Measurements from ENCODE around the gene TBX6. TPM values are rescaled to one million over a fixed set of nuclear protein-coding genes. Genes with fewer than 3 reads are reported as not detected.

Gene TBX6
- polyA plus RNA-seq, 3 donors: 1.5 to 1.9 (median 1.7) TPM

DNA sequence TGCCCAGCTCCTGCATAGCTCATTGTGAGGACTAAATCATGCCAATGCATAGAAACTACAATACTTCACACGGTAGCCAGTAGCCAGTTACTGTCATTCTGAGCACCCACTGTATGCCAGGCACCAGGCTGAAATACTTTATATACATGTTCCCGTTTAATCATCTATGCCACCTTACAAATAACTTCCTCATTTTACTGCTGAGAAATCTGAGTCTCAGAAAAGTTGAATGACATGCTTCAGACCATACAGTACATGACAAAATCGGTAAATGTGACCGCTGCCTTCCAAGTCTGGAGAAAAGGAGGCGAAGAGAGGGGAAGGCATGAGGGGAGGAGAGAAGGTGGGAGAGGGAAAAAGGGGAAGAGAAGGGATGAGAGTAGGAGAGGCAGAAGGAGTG lies 51.5 kb downstream of the TBX6 start:
- DNase-seq: no peak

Other genes with a start within 250 kb of the TBX6 start
- gene CDIPT, start 228.7 kb downstream of the TBX6 start, polyA plus RNA-seq (ENCODE audit: insufficient read length in 3 of 3): 100 to 1,000 TPM; 111 to 120 (median 117) TPM
- gene SEZ6L2, start 192.4 kb downstream of the TBX6 start, polyA plus RNA-seq (ENCODE audit: insufficient read length in 3 of 3): 10 to 100 TPM; 10.1 to 13.6 (median 11.7) TPM
- gene ASPHD1, start 191.4 kb downstream of the TBX6 start, polyA plus RNA-seq (ENCODE audit: insufficient read length in 3 of 3): 1 to 10 TPM in 2 of 3 donors, under 1 TPM in 1; 0.95 to 1.4 (median 1.0) TPM
- 10 to 100 TPM; 14.8 to 30.9 (median 29.4) TPM for gene KCTD13, start 165.7 kb downstream of the TBX6 start, polyA plus RNA-seq (ENCODE audit: insufficient read length in 3 of 3)
- gene TMEM219, start 129.8 kb downstream of the TBX6 start, polyA plus RNA-seq (ENCODE audit: insufficient read length in 3 of 3): 100 to 1,000 TPM; 106 to 123 (median 113) TPM
- 10 to 100 TPM; 51.0 to 56.5 (median 53.1) TPM for gene TAOK2, start 118.1 kb downstream of the TBX6 start, polyA plus RNA-seq (ENCODE audit: insufficient read length in 3 of 3)
- 10 to 100 TPM; 19.9 to 22.2 (median 20.7) TPM for gene HIRIP3, start 96.3 kb downstream of the TBX6 start, polyA plus RNA-seq (ENCODE audit: insufficient read length in 3 of 3)
- 10 to 100 TPM; 52.3 to 64.9 (median 56.6) TPM for gene INO80E, start 95.7 kb downstream of the TBX6 start, polyA plus RNA-seq (ENCODE audit: insufficient read length in 3 of 3)
- 1 to 10 TPM; 2.9 to 4.9 (median 4.6) TPM for gene DOC2A, start 80.9 kb downstream of the TBX6 start, polyA plus RNA-seq (ENCODE audit: insufficient read length in 3 of 3)
- gene C16orf92, start 68.7 kb downstream of the TBX6 start, polyA plus RNA-seq (ENCODE audit: insufficient read length in 3 of 3): not detected
- gene TLCD3B, start 60.7 kb downstream of the TBX6 start, polyA plus RNA-seq (ENCODE audit: insufficient read length in 3 of 3): 1 to 10 TPM; 1.2 to 1.7 (median 1.2) TPM
- 100 to 1,000 TPM; 525 to 600 (median 593) TPM for gene ALDOA, start 26.2 kb downstream of the TBX6 start, polyA plus RNA-seq (ENCODE audit: insufficient read length in 3 of 3)
- 100 to 1,000 TPM in 2 of 3 donors, 10 to 100 TPM in 1; 99.4 to 116 (median 109) TPM for gene PPP4C, start 15.9 kb downstream of the TBX6 start, polyA plus RNA-seq (ENCODE audit: insufficient read length in 3 of 3)
- gene YPEL3, start 4.3 kb upstream of the TBX6 start, polyA plus RNA-seq (ENCODE audit: insufficient read length in 3 of 3): 10 to 100 TPM; 58.6 to 70.9 (median 60.8) TPM
- 10 to 100 TPM; 11.3 to 13.6 (median 13.0) TPM for gene GDPD3, start 21.6 kb upstream of the TBX6 start, polyA plus RNA-seq (ENCODE audit: insufficient read length in 3 of 3)
- 10 to 100 TPM; 84.3 to 88.5 (median 85.4) TPM for gene MAPK3, start 31.3 kb upstream of the TBX6 start, polyA plus RNA-seq (ENCODE audit: insufficient read length in 3 of 3)
- 10 to 100 TPM in 1 of 3 donors, 1 to 10 TPM in 2; 9.2 to 15.1 (median 9.8) TPM for gene CORO1A, start 91.7 kb upstream of the TBX6 start, polyA plus RNA-seq (ENCODE audit: insufficient read length in 3 of 3)
- 10 to 100 TPM; 32.5 to 43.1 (median 37.9) TPM for gene BOLA2B, start 101.7 kb upstream of the TBX6 start, polyA plus RNA-seq (ENCODE audit: insufficient read length in 3 of 3)
- 10 to 100 TPM; 24.9 to 39.9 (median 35.5) TPM for gene SLX1A, start 102.0 kb upstream of the TBX6 start, polyA plus RNA-seq (ENCODE audit: insufficient read length in 3 of 3)
- gene SULT1A3, start 107.3 kb upstream of the TBX6 start, polyA plus RNA-seq (ENCODE audit: insufficient read length in 3 of 3): 10 to 100 TPM; 10.6 to 25.3 (median 16.6) TPM
- gene NPIPB13, start 156.6 kb upstream of the TBX6 start, polyA plus RNA-seq (ENCODE audit: insufficient read length in 3 of 3): 10 to 100 TPM in 2 of 3 donors, 1 to 10 TPM in 1; 3.4 to 37.4 (median 29.1) TPM

Data from renal pelvis (tissue), 4 donors.